ENCODE measurements around the gene CNTFR. TPM values are rescaled to one million over a fixed set of nuclear protein-coding genes. Genes with fewer than 3 reads are reported as not detected.
A peak's percentile ranks its signal among the peaks of the same experiment; 100 is the strongest.

The CNTFR gene
- polyA plus RNA-seq, 1 donor (not counting 4 experiments of a cell fraction or from before 2014, with no cell fraction given): 0.42 TPM

DNA sequence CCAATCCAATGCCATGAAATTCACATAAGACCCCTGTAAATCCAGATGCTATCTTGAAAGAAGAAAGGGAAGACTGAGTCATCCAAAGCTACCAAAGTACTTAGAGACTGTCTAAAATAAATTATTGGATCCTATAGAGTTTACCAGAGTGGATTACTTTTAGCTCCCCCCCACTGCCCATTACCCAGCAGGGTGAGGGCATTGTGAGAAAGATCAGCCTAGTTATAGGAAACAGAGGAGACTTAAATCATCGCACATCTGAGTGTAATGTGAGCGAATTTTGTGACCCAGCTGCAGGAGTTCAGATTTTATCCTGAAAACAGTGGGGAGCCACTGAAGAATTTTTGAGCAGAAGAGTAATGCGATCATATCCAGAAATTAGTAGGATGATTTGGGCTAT is 65.2 kb downstream of the CNTFR start:
- H3K27me3 ChIP-seq (ENCODE audit: control insufficient read depth, extremely low read depth, insufficient read depth, low read length): peaks cover 16% of the 10 kb centered on the region
- peaks cover 5% of the 10 kb centered on the region for H3K4me1 ChIP-seq (ENCODE audit: control insufficient read depth, extremely low read depth, insufficient read depth, low read length)
- no peaks in the 10 kb centered on the region for H3K9me3 ChIP-seq (ENCODE audit: control insufficient read depth, low read depth, low read length)
- FAIRE-seq: no peak
- H3K27ac ChIP-seq (ENCODE audit: control insufficient read depth, insufficient read depth, low read length): no peak overlapping the region
- no peaks in the 10 kb centered on the region for H4K20me1 ChIP-seq (ENCODE audit: control insufficient read depth, extremely low read depth, insufficient read depth, low read length)
- dilution Hi-C loops (cut with MboI; ENCODE audit: extremely low pct_ligation_motif_present, low sequenced_read_pairs): no loop called here
- no peaks in the 10 kb centered on the region for H3K36me3 ChIP-seq (ENCODE audit: control insufficient read depth in 2 of 2, extremely low read depth in 1 of 2, insufficient read depth in 2 of 2, low read length in 2 of 2)
- H3K9ac ChIP-seq (ENCODE audit: control insufficient read depth, extremely low read depth, insufficient read depth, low read length): no peak overlapping the region
- no peak overlapping the region for H2AFZ ChIP-seq (ENCODE audit: control insufficient read depth, low read length)
- H3K79me2 ChIP-seq (ENCODE audit: control insufficient read depth, insufficient read depth, low read length): no peaks in the 10 kb centered on the region
- no peak for DNase-seq (ENCODE audit: low read depth, low spot score)
- no peak overlapping the region for H3K4me3 ChIP-seq (ENCODE audit: control insufficient read depth in 2 of 3, extremely low read depth in 1 of 3, insufficient read depth in 2 of 3, low read depth in 1 of 3, low read length in 3 of 3)
- no peak for TF ChIP-seq EZH2 (IDR thresholded peaks at IDR 0.05; ENCODE audit: low read length)
- TF ChIP-seq, protein P1, sequence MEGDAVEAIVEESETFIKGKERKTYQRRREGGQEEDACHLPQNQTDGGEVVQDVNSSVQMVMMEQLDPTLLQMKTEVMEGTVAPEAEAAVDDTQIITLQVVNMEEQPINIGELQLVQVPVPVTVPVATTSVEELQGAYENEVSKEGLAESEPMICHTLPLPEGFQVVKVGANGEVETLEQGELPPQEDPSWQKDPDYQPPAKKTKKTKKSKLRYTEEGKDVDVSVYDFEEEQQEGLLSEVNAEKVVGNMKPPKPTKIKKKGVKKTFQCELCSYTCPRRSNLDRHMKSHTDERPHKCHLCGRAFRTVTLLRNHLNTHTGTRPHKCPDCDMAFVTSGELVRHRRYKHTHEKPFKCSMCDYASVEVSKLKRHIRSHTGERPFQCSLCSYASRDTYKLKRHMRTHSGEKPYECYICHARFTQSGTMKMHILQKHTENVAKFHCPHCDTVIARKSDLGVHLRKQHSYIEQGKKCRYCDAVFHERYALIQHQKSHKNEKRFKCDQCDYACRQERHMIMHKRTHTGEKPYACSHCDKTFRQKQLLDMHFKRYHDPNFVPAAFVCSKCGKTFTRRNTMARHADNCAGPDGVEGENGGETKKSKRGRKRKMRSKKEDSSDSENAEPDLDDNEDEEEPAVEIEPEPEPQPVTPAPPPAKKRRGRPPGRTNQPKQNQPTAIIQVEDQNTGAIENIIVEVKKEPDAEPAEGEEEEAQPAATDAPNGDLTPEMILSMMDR (optimal IDR thresholded peaks at IDR 0.05 in 1 of 3, IDR thresholded peaks at IDR 0.05 in 1 of 3, conservative IDR thresholded peaks at IDR 0.05 in 1 of 3; ENCODE audit: extremely low read depth in 1 of 3, insufficient read depth in 2 of 3, low read length in 3 of 3): no peak
- no peak overlapping the region for H3K4me2 ChIP-seq (ENCODE audit: control insufficient read depth, extremely low read depth, insufficient read depth, low read depth, low read length)
- no peaks in the 10 kb centered on the region for H3K9me1 ChIP-seq (ENCODE audit: control insufficient read depth, extremely low read depth, insufficient read depth, low read length)

DNA sequence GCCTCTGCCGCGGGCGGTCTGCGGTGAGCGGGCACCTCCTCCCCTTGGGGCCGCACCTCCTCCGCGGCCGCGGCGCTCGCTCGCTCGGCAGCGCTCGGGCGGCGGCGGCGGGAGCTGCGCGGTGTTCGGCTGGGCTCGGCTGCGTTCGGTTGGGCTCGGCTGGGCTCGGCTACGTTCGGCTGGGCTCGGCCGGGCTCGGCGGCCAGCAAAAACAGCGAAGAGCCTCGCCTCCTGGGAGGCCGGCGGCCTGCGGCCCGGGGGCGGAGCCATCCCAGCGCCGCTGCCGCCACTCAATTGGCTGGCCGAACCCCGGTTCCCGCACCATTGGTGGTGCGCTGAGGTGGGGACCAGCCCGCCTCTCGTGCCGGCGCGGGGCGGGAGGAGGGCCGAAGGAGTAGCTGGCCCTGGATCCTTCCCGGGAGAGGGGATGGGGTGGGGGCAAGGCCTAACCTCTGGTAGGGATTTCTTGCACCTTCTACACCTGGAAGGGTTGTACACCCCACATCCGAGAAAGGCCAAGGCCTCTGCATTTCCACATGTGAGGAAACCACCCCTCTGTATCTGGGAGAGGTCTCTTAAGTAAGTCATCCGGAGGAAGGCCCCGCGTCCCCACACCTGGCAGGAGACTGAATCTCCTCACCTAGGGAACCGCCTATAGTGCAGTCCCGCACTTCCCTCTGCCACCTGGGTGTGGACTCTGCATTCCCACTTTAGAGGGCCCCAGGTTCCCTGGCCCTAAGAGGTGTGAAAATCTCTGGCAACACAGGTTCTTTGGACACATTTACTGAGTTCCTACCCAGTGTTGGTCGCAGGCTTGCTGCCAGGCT is 66.3 kb downstream of the CNTFR start, which contains the start of gene ENHO:
TSS of gene ENHO (minus strand) at position 20 of the 827 bp plus-strand sequence. CDS start 1,295 bp downstream, outside the sequence.
- H3K36me3 ChIP-seq (ENCODE audit: control insufficient read depth in 2 of 2, extremely low read depth in 1 of 2, insufficient read depth in 2 of 2, low read length in 2 of 2): no peaks in the 10 kb centered on the region
- TF ChIP-seq, protein P1 (optimal IDR thresholded peaks at IDR 0.05 in 1 of 3, IDR thresholded peaks at IDR 0.05 in 1 of 3, conservative IDR thresholded peaks at IDR 0.05 in 1 of 3; ENCODE audit: extremely low read depth in 1 of 3, insufficient read depth in 2 of 3, low read length in 3 of 3): no peak
- TF ChIP-seq EZH2 (IDR thresholded peaks at IDR 0.05; ENCODE audit: low read length): no peak
- no peaks in the 10 kb centered on the region for H3K9me3 ChIP-seq (ENCODE audit: control insufficient read depth, low read depth, low read length)
- no peaks in the 10 kb centered on the region for H3K9me1 ChIP-seq (ENCODE audit: control insufficient read depth, extremely low read depth, insufficient read depth, low read length)
- no peaks in the 10 kb centered on the region for H4K20me1 ChIP-seq (ENCODE audit: control insufficient read depth, extremely low read depth, insufficient read depth, low read length)
- H3K4me3 ChIP-seq (ENCODE audit: control insufficient read depth in 2 of 3, extremely low read depth in 1 of 3, insufficient read depth in 2 of 3, low read depth in 1 of 3, low read length in 3 of 3): peak within 1 kb of the TSS; percentile 10 to 45 (median 44)
- H2AFZ ChIP-seq (ENCODE audit: control insufficient read depth, low read length): peak within 1 kb of the TSS; percentile 63
- no peak for DNase-seq (ENCODE audit: low read depth, low spot score)
- peaks cover 20% of the 10 kb centered on the region for H3K27me3 ChIP-seq (ENCODE audit: control insufficient read depth, extremely low read depth, insufficient read depth, low read length)
- FAIRE-seq: no peak
- H3K4me1 ChIP-seq (ENCODE audit: control insufficient read depth, extremely low read depth, insufficient read depth, low read length): peaks cover 5% of the 10 kb centered on the region
- H3K9ac ChIP-seq (ENCODE audit: control insufficient read depth, extremely low read depth, insufficient read depth, low read length): no peak within 1 kb of the TSS
- peak within 1 kb of the TSS; percentile 82 for H3K4me2 ChIP-seq (ENCODE audit: control insufficient read depth, extremely low read depth, insufficient read depth, low read depth, low read length)
- dilution Hi-C loops (cut with MboI; ENCODE audit: extremely low pct_ligation_motif_present, low sequenced_read_pairs): no loop called here
- H3K27ac ChIP-seq (ENCODE audit: control insufficient read depth, insufficient read depth, low read length): no peak within 1 kb of the TSS
- H3K79me2 ChIP-seq (ENCODE audit: control insufficient read depth, insufficient read depth, low read length): no peaks in the 10 kb centered on the region
